Tongue (tissue), 2 donors: ENCODE results near the gene ZNF761. TPM values are rescaled to one million over a fixed set of nuclear protein-coding genes. Genes with fewer than 3 reads are reported as not detected.
A peak's percentile ranks its signal among the peaks of the same experiment; 100 is the strongest.
"Not testable (repeated sequence)": the region's sequence is repeated elsewhere in the genome, so short reads cannot be mapped to it uniquely, and the experiment has no call there.

Source experiments
- DNase-seq: peaks from one replicate; pipeline ENCODE4 v3.0.0-alpha.2; 2015
- total RNA-seq: library from RNA; depleted of rRNA; stranded (reverse); fragments of >200 nt; gene quantifications from one replicate; pipeline ENCODE4 v1.2.3, GENCODE V29; 2014

ZNF761 gene
- total RNA-seq, 1 donor from 2014 or later: 9.3 TPM

DNA sequence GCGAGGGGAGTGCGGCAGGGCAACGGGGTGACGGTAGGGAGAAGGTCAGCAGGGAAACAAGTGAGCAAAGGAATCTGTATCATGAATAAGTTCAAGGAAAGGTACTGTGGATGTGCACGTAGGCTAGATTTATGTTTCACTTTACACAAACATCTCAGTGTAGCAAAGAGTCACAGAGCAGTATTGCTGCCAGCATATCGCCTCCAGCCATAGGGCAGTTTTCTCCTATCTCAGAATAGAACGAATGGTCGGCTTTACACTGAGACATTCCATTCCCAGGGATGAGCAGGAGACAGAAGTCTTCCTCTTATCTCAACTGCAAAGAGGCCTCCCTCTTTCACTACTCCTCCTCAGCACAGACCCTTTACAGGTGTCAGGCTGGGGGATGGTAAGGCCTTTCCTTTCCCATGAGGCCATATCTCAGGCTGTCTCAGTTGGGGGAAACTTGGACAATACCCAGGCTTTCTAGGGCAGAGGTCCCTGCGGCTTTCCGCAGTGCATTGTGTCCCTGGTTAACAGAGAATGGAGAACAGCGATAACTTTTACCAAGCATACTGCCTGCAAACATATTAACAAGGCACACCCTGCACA is 28.4 kb downstream of the ZNF761 start:
- not testable (repeated sequence) for DNase-seq

- no peak for DNase-seq
Observed at GRCh38 chr19:53461866-53462265, 30.1 kb downstream of the ZNF761 start.

DNA sequence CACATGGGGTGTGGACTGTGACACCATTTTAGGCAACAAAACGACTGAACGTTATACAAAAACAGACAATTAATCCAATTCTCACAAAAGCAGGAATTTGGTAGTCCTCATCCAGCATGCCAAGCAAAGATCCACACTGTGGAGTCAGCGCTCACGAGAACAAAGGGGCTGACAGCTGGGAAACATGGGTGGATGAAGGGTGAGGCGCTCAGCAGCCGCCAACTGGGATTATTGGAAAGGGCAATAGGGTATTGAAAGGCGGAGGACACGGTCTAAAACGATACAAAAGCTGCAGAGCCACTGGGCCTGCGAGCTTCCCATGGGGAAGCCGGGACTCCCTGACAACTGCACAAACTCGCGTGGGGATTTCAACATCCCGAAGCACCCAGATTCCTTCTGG is 31.1 kb downstream of the ZNF761 start:
- peak; percentile 35 for DNase-seq

- peak; percentile 83 for DNase-seq
Observed at GRCh38 chr19:53463263-53463662, 31.5 kb downstream of the ZNF761 start.

GRCh38 chr19:53466726-53467484 is 35.1 kb downstream of the ZNF761 start:
- DNase-seq: peak; percentile 11

- peak; percentile 96 for DNase-seq
Observed at GRCh38 chr19:53467485-53468262, 35.9 kb downstream of the ZNF761 start, which contains the start of gene ZNF813. Gene ZNF813 (plus strand): TSS chr19:53467733. CDS start chr19:53483823, 16,090 bp downstream.

DNA sequence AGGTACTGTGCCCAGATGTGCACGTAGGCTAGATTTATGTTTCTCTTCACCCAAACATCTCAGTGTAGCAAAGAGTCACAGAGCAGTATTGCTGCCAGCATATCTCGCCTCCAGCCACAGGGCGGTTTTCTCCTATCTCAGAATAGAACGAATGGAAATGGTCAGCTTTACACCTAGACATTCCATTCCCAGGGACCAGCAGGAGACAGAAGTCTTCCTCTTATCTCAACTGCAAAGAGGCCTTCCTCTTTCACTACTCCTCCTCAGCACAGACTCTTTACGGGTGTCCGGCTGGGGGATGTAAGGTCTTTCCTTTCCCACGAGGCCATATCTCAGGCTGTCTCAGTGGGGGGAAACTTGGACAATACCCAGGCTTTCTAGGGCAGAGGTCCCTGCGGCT is 36.8 kb downstream of the ZNF761 start:
- not testable (repeated sequence) for DNase-seq

GRCh38 chr19:53471916-53472315 is 40.1 kb downstream of the ZNF761 start:
- no peak for DNase-seq

DNA sequence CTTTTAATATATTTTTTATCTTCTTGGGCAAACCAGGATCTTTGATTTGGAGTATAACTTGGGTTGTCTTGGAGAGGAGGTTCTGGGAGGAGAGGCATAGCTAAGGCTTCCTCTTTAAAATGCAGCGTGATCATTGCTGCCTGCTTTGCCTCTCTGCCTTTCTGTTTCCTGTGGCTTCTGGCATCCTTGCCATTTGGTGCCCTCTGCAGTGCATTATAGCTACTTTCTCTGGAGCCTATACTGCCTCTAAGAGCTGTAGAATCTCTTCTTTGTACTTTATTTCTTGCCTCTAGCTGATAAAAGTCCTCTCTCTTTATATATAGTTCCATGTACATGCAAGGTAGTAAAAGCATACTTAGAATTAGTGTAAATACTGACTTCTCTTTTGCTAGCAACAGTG is 43.0 kb downstream of the ZNF761 start:
- DNase-seq: not testable (repeated sequence)

DNA sequence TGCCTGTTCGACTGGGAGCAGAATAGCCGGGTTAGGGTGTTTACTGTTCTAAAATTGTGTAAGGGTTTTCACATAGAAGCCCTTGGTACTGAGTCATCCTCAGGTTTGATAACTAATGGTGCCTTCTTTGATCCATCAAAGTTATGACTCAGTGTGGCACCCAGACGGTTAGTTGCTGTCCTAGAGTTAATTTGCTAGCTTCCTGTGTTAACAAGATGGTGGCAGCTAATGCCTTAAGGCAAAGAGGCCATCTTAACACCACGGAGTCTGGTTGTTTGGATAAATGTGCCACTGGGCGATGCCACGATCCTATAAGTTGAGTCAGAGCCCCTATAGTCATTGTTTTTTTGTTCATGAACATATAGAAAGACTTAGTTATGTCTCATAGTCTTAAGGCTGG is 43.7 kb downstream of the ZNF761 start:
- DNase-seq: not testable (repeated sequence)

GRCh38 chr19:53483751-53484150 is 52.0 kb downstream of the ZNF761 start:
- DNase-seq: not testable (repeated sequence)

GRCh38 chr19:53485046-53486004 is 53.5 kb downstream of the ZNF761 start:
- DNase-seq: no peak

DNA sequence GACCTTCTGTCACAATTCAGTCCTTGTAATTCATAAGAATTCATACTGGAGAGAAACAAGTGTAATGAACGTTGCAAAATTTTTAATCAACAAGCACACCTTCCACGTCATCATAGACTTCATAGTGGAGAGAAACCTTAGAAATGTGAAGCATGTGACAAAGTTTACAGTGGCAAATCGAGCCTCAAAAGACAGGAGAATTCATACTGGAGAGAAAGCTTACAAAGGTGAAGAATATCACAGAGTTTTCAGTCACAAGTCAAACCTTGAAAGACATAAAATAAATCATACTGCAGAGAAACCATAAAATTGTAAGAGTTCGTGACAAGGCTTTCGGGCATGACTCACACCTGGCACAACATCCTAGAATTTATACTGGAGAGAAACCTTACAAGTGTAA is 60.4 kb downstream of the ZNF761 start:
- no peak for DNase-seq

DNA sequence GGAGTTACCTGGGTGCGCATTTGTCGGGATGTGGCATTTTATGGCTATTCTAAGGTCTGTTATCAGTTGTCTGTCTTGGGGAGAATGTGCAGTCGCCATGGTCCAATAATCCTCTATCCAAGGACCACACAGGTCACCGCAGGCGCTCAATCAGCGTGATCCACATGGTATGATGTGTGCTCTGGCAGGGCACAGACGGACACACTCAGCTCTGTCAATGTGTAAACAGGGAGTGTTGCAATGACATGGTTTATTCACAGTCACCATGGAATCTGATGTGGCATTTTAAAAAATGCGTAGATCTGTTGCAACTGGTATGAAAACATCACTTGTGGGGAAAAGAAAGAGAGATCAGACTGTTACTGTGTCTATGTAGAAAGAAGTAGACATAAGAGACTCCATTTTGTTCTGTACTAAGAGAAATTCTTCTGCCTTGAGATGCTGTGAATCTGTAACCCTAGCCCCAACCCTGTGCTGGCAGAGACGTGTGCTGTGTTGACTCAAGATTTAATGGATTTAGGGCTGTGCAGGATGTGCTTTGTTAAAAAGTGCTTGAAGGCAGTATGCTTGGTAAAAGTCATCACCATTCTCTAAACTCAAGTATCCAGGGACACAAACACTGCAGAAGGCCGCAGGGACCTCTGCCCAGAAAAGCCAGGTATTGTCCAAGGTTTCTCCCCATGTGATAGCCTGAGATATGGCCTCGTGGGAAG is 65.7 kb downstream of the ZNF761 start:
- DNase-seq: peak; percentile 24

DNA sequence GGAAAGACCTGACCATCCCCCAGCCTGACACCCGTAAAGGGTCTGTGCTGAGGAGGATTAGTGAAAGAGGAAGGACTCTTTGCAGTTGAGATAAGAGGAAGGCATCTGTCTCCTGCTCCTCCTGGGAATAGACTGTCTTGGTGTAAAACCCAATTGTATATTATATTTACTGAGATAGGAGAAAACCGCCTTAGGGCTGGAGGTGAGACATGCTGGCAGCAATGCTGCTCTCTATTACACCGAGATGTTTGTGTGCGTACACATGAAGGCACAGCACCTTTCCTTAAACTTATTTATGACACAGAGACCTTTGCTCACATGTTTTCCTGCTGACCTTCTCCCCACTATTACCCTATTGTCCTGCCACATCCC is 66.2 kb downstream of the ZNF761 start:
- not testable (repeated sequence) for DNase-seq

DNA sequence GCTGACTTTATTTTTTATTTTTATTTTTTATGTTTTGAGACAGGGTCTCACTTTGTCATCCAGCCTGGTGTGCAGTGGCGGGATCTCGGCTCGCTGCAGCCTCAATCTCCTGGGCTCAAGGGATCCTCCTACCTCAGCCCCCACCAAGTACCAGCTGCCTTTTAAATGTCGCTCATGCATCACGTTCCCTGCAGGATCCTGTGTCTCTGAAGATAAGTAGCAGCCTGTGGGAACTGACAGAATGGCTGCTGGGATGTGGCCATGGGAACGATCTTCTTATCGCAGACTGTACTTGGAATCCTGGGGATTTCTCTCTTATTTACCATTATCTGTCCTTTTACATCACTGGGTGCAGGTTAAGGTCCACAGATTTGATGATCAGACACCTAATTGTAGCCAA is 71.4 kb downstream of the ZNF761 start:
- not testable (repeated sequence) for DNase-seq

DNA sequence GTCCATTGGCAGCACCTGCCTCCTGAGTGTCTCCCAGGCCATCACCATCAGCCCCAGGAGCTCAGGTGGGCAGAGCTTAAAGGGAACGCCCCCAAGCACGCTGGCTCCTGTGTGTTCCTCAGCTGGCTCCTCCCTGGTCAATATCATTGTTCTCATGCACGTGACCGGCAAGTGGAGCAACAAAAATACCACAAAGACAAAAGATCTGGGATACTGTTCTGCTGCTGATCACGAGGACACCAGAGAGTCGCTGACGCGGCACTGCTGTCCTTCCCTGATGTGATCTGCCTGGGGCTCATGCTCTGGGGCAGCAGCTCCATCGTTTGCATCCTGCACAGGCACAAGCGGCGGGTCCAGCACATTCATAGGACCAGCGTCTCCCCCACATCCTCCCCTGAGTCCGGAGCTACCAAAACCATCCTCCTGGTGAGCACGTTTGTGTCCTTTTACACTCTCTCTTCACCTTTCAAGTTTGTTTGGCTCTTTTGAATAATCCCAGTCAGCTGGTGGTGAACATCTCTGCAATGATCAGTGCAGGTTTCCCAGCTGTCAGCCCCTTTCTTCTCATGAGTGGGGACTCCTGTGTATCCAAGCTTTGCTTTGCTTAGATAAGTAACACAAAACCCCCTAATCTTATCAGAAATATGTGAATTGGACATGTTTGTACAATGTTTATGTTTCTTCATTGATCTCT is 72.0 kb downstream of the ZNF761 start:
- not testable (repeated sequence) for DNase-seq

DNA sequence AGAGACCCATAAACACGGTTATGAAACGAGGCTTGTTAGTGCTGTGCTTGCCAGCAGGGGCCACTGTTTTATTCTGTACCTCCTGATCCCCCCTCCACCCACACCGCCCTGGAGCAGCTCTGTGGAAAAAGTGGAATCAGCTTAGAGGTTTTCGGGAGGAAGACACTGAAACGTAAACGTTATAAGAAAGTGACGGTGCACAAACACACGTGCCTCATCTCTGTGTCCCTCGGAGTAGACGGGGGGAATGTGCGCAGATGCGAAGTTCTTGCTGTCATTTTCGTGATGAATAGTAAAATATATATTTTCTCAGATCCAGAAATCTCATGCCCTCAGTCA is 72.5 kb downstream of the ZNF761 start:
- peak; percentile 20 for DNase-seq

GRCh38 chr19:53504885-53505284 is 73.1 kb downstream of the ZNF761 start:
- peak; percentile 20 for DNase-seq

- no peak for DNase-seq
Observed at GRCh38 chr19:53506728-53507127, 74.9 kb downstream of the ZNF761 start.
